Hematopoietic multipotent progenitor cell treated with erythropoietin and hydrocortisone succinate and interleukin-3 and kit ligand, for 6 days (in vitro differentiated cells): ENCODE data around the gene SLC30A7.
A peak's percentile ranks its signal among the peaks of the same experiment; 100 is the strongest.
"Not testable (repeated sequence)": the region's sequence is repeated elsewhere in the genome, so short reads cannot be mapped to it uniquely, and the experiment has no call there.

Experiments used
- DNase-seq: peaks from one replicate; pipeline ENCODE4 v3.0.0-alpha.2; 2015

The SLC30A7 gene

GRCh38 chr1:100891380-100891779 lies 4.5 kb upstream of the SLC30A7 start:
- no peak for DNase-seq

GRCh38 chr1:100892554-100892953 lies 3.3 kb upstream of the SLC30A7 start:
- no peak for DNase-seq

DNA sequence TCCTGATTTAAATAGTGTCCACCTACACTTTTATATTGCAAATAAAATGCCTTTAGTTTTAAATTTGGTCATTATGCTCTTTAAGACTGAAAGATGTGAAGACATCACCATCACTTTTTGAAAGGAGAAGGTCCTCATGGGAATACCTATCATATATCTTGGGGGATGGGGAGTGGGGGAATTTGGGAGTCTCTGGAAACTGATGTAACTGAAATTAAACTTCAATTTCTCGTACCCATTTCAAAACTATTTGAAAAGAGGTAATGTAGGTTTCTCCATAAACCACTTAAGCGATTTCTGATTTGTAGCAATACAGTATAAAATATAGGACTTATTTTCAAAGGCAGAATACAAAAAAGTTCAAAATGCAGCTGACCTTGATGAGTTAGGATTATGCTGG lies 2.2 kb upstream of the SLC30A7 start:
- no peak for DNase-seq

DNA sequence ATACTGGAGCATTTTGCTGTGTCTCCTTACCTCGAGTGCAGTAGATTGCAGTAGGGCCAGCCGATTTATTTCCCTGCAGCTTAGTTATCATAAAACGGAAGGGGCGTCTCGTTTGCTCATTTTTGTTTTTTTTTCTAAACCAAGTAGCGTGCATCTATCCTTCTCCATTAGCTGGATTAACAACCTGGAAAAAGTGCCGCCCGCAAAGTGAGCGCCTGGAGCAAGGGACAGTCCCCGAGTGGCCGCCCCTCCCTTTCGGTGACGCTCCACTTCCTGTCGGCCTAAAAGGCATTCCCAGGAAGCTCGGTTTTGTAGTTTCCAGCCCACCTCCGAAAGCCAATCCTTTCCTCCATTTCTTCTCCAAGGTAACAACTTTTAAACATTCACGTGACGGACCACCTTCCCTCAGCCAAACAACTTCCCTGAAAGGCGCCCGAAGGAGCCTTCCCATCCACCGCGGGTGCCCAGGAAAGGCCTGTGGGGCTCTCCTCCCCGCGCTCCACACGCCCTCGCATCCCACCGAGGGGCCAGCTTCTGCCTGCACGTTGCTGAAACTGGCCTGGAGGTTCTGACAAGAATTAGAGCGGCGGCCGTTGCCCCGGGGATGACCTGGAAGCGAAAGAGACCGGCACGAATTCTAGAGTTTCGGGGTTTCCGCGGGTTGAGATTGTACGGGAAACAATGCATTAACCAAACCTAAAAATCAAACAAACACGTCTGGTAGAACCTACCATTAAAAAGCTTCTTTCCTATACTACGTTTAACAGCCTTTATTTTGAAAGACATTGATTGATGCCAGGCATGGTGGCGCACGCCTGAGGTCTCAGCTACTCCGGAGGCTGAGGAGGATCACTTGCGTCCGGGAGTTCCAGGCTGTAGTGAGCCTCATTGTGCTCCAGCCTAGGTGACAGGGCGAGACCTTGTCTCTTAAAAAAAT lies 1.0 kb upstream of the SLC30A7 start, which contains the start of gene EXTL2:
Gene EXTL2, minus strand, starts transcription at position 240 of the 937 bp plus-strand sequence. CDS start 6,085 bp downstream, outside the sequence.
- peak; percentile 83 for DNase-seq

- peak; percentile 87 for DNase-seq
These were observed 642 bp downstream of the SLC30A7 start for GRCh38 chr1:100896481-100896982.

GRCh38 chr1:100902365-100902764 lies 6.5 kb downstream of the SLC30A7 start:
- DNase-seq: no peak

DNA sequence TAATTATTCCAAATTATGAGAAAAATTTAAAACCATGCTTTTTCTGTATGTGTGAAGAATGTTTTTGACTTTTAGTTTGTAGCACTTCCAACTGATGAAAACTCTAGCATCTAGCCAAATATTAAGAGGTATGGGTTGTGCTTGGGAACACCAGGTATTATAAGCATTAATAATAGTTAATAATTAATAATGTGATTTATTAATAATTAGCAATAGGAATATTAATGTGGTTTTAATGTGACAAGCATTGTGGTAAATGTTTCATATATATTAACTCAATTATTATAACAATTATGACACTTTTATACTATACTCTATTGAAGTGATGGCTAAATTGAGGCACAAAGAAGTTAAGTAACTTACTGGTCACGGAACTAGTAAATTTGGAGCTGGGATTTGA lies 7.9 kb downstream of the SLC30A7 start:
- DNase-seq: no peak

DNA sequence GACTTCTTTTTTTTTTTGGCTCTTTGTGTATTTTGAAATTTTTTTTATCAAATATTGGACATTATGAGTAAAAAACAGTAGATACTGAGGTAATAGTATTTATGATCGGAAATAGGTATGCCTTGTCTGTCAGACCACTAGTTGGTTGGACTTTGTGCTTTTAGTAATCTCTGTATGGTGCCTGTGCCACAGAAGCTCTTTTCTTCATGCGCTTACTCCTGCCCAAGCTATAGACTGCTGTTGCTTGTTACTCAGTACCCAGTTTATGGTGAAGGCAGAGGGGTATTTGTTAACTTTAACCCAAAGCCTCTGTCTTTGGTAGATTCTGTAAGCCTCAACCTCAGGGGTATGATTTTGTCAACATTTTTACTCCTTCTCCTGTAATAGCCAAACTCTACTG lies 8.6 kb downstream of the SLC30A7 start:
- DNase-seq: no peak

GRCh38 chr1:100905181-100905580 lies 9.3 kb downstream of the SLC30A7 start:
- no peak for DNase-seq

DNA sequence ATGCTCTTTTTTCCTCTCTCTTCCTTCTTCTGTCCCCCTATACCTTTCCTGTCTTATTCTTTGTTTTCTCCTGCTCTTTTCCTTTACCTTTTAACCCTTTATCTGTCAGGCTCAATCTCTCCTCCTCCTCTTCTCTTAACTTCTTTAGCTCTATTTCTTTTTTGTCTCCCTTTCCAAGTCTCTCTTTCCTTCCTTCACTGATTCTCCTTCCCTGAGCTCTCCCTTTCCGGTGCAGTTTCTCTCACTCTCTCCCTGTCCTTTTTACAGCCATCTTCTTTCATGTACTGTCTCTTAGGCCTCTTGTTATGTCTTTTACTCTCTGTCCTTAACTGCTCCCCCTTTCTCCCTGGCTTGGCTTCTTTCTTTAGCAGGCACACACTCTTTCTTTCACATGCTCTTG lies 12.0 kb downstream of the SLC30A7 start:
- DNase-seq: no peak

GRCh38 chr1:100909018-100909417 lies 13.1 kb downstream of the SLC30A7 start:
- DNase-seq: no peak

- DNase-seq: no peak
These were observed 16.1 kb downstream of the SLC30A7 start for GRCh38 chr1:100912019-100912418.

DNA sequence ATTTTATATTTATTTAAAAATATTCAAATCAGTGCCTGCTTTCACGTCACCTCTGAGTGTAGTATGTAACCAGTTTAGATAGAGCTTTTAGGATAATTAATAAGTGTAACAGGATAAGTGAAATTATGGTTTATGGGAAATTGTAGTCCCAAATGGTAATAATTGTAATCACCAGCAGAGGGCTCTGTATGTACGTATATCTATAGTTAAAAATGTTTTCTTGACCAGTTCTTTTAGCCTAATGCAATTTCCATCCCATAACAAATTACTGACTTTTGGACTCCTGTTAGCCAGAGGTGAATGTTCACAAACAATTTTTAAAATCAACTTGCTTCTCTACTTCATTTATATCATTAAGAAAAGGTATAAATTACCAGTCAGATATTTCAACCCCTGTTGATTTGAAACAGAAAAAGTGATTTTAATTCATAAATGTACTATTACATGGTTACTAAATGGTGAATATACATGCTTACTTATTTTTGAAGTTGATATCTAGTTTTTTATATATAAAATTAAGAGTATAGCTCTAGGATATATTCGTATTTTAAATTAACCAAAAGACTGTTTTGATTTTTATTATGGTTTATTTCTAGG lies 25.3 kb downstream of the SLC30A7 start:
- DNase-seq: peak; percentile 86

DNA sequence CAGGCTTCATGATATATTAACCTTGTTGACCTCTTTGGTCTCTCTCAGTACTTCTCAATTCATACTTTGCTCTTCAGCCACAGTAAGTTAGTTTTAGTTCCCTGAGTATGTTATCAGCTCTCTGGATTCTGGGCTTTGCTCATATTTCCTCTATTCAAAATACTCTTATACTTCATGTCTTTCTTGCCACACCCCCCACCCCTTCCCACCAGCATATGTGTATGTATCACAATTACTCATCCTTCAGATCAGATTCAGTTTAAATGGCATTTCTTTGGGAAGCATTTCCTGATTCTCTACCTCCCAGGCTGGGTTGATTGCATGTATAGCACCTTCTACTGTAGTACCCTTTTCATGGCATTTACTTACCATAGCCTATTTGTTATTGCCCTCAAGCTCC lies 28.3 kb downstream of the SLC30A7 start:
- no peak for DNase-seq

- no peak for DNase-seq
These were observed 29.1 kb downstream of the SLC30A7 start for GRCh38 chr1:100924991-100925390.

DNA sequence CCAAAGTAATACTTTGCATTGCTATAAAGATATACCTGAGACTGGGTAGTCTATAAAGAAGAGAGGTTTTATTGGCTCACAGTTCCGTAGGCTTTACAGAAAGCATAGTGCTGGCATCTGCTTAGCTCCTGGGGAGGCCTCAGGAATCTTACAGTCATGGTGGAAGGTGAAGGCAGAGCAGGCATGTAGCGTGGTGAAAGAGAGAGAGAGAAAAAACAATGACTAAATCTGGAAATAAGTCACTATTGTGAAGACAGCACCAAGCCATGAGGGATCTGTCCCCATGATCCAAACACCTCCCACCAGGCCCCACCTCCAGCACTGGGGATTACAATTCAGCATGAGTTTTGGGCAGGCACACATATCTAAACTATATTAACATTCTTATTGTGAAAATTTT lies 30.4 kb downstream of the SLC30A7 start:
- DNase-seq: no peak

DNA sequence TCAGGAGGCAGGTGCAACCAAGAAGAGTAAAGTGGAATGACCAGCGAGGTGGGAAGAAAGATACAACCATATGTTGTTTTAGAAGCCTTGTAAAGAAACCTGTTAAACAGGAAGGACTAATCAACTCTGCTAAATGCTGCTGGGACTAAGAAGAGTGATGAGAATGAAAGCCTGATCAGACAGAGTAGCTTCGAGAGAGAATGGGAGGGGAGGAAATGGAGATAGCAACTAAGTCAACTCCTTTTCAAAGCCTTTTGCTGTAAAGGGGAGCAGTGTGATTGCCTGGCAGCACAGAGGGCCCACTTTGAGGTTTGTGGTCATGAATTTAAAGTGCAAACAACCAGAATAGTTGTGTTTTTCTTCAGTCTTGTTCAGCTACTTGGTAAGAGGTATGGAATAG lies 31.4 kb downstream of the SLC30A7 start:
- DNase-seq: peak; percentile 15

DNA sequence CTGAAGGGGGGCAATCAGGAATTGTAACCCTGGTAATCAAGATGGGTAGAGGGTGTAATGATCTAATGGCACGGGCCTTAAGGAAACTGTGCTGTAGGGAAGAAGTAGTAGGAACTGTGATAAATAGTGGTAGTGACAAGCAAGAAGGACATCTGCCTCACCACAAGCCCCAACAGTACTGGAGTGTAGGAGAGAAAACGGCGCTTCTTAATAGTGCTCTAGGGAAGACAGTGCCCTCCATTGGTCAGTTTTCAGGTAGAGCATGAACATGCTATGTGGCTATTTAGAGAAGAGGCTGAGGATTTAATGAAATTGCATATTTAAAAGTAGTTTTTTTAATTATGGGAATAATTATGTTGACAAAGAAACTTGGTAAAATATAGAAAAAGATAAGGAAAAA lies 32.2 kb downstream of the SLC30A7 start:
- peak; percentile 54 for DNase-seq

DNA sequence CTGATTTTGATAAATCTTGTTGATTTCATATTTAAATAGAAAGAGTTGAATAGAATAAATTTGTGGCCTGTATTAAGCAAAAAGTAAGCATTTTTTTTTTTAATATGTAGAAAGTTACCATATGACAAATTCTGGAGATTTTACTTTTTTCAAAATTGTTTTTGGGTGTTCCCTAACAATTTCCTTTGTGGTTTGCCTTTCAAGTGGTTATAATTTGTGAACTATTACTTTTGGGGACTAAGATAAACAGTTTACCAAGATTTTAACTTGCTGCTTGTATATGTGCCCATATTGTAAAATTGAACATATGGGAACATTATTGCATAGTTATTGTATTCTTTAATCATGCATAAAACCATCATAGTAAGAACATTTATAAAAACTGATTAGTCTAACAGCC lies 34.6 kb downstream of the SLC30A7 start:
- no peak for DNase-seq

- DNase-seq: no peak
These were observed 35.8 kb downstream of the SLC30A7 start for GRCh38 chr1:100931716-100932115.

DNA sequence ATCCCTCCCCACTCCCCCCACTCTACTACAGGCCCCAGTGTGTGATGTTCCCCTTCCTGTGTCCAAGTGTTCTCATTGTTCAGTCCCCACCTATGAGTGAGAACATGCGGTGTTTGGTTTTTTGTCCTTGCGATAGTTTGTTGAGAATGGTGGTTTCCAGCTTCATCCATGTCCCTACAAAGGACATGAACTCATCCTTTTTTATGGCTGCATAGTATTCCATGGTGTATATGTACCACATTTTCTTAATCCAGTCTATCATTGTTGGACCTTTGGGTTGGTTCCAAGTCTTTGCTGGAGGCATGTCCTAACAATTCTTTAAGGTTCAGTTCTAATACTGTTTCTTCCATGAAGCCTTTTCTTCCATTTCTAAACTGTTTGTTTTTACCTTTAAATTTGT lies 37.7 kb downstream of the SLC30A7 start:
- not testable (repeated sequence) for DNase-seq

- no peak for DNase-seq
These were observed 40.5 kb downstream of the SLC30A7 start for GRCh38 chr1:100936194-100936967.

DNA sequence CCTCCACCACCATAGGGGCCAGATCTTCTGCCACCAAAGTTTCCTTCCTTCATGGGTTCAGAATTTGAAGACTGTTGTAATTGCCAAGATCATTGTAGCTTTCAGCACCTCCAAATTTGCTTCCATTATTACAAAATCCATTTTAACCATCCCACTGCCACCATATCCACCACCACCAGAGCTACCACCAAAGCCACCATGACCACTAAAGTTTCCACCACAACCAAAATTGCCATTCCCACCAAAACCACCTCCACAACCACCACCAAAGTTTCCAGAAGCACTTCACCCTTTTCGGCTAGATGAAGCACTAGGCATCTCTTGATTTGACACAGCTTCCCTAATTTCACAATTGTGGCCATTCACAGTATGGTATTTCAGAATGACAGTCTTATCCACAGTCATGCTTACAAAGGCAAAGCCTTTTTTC lies 45.2 kb downstream of the SLC30A7 start:
- DNase-seq: no peak
